Testis (tissue), 5 donors: Measurements from ENCODE around the gene METTL17. TPM values are rescaled to one million over a fixed set of nuclear protein-coding genes. Genes with fewer than 3 reads are reported as not detected.
A peak's percentile ranks its signal among the peaks of the same experiment; 100 is the strongest.
"Not testable (repeated sequence)": the region's sequence is repeated elsewhere in the genome, so short reads cannot be mapped to it uniquely, and the experiment has no call there.

ENCODE experiments used
- DNase-seq: peaks from one replicate; pipeline ENCODE4 v3.0.0-alpha.2; 2019
- H3K27ac ChIP-seq, 2 donors: fragments of 200-600 bp; sonication (generic); one replicate each; pipeline ENCODE4 v1.5.1; 2019
- H3K27me3 ChIP-seq: fragments of 200-600 bp; sonication (generic); one replicate; pipeline ENCODE4 v1.5.1; 2019
- H3K36me3 ChIP-seq: fragments of 200-600 bp; sonication (generic); one replicate; pipeline ENCODE4 v1.5.1; 2017; ENCODE audit warnings: low read depth; ENCODE audit errors: missing control alignments
- H3K4me1 ChIP-seq: fragments of 200-600 bp; sonication (generic); one replicate; pipeline ENCODE4 v1.5.1; 2019
- H3K4me3 ChIP-seq, 2 donors: fragments of 200-600 bp; sonication (generic); one replicate each; pipeline ENCODE4 v1.5.1; 2017 to 2019
- H3K9me3 ChIP-seq: fragments of 200-600 bp; sonication (generic); one replicate; pipeline ENCODE4 v1.5.1; 2017
- CTCF ChIP-seq, 3 experiments: fragments of 450-650 bp in 2 of 3; fragments of 200-600 bp in 1 of 3; sonication (generic) in 1 of 3; IDR thresholded peaks; one replicate each; pipeline ENCODE4 v1.5.1; 2016 to 2019; ENCODE audit warnings: antibody characterized with exemption in 3 of 3, mild to moderate bottlenecking in 2 of 3, moderate library complexity in 1 of 3
- POLR2A ChIP-seq: fragments of 450-650 bp; IDR thresholded peaks from one replicate; pipeline ENCODE4 v1.6.1; 2017; ENCODE audit warnings: antibody characterized with exemption, mild to moderate bottlenecking, moderate library complexity
- WGBS, 2 donors: methylation state at CpG; one replicate each; pipeline ENCODE4 v1.1.5; 2018; 5-methylcytosine and 5-hydroxymethylcytosine counted together
- intact Hi-C: fragments of 100-400 bp; cut with DNase I; formaldehyde crosslinking; loops from one replicate; pipeline ENCODE4 v1.15.1; 2023; ENCODE audit warnings: low total_unique reads
- long read RNA-seq, 2 donors: transcript quantifications; one replicate each; lab custom pipeline, GENCODE V29; 2026
- polyA plus RNA-seq: library from polyadenylated mRNA; stranded (reverse); fragments of 350-450 nt; fragmentation: Illumina TruSeq; extraction: RNeasy Lipid Tissue Mini Kit (QIAGEN cat#74804); gene quantifications from one replicate; pipeline ENCODE4 v1.2.3, GENCODE V29; 2014; ENCODE audit warnings: low read depth, low replicate concordance; ENCODE audit not compliant: insufficient read depth
- total RNA-seq, 2 donors: library from RNA; depleted of rRNA; stranded (reverse); fragments of >200 nt; gene quantifications; one replicate each; pipeline ENCODE4 v1.2.3, GENCODE V29; 2016

The METTL17 gene, protein sequence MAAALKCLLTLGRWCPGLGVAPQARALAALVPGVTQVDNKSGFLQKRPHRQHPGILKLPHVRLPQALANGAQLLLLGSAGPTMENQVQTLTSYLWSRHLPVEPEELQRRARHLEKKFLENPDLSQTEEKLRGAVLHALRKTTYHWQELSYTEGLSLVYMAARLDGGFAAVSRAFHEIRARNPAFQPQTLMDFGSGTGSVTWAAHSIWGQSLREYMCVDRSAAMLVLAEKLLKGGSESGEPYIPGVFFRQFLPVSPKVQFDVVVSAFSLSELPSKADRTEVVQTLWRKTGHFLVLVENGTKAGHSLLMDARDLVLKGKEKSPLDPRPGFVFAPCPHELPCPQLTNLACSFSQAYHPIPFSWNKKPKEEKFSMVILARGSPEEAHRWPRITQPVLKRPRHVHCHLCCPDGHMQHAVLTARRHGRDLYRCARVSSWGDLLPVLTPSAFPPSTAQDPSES
- total RNA-seq (10 to 100 TPM; 93.2 to 93.4 TPM), polyA plus RNA-seq (68.9 TPM)
- long read RNA-seq, donor 1, transcript METTL17-201 (14 exons, 1,749 nt) = major isoform, 9 of 29 reads
- long read RNA-seq, donor 1, partial matches to known transcripts = 9 of 29 reads
- long read RNA-seq, donor 1, other reads (novel, unspliced or antisense) = 0 of 29 reads
- long read RNA-seq, donor 2, partial matches to known transcripts = 0 of 15 reads
- long read RNA-seq, donor 2, other reads (novel, unspliced or antisense) = 0 of 15 reads

GRCh38 chr14:20989787-20990600, at the start of gene METTL17:
METTL17 (plus strand) TSS chr14:20989980; CDS start chr14:20990003, 23 bp downstream.
- TF ChIP-seq POLR2A = no peak
- peak in 1 of 3 experiments; percentile 17 for TF ChIP-seq CTCF (IDR thresholded peaks at IDR 0.05)
- H3K9me3 ChIP-seq = no peaks in the 10 kb centered on the region
- no peaks in the 10 kb centered on the region for H3K27me3 ChIP-seq
- DNase-seq = peak; percentile 97
- intact Hi-C loops = no loop called here
- no peaks in the 10 kb centered on the region for H3K36me3 ChIP-seq
- WGBS, 2 donors = 0% methylated on average over 9 to 40 of the region's 42 CpGs
- H3K4me1 ChIP-seq = peaks cover 13% of the 10 kb centered on the region
- H3K4me3 ChIP-seq = peak within 1 kb of the TSS; percentile 72 to 97
- H3K27ac ChIP-seq = peak within 1 kb of the TSS; percentile 65 to 84

DNA sequence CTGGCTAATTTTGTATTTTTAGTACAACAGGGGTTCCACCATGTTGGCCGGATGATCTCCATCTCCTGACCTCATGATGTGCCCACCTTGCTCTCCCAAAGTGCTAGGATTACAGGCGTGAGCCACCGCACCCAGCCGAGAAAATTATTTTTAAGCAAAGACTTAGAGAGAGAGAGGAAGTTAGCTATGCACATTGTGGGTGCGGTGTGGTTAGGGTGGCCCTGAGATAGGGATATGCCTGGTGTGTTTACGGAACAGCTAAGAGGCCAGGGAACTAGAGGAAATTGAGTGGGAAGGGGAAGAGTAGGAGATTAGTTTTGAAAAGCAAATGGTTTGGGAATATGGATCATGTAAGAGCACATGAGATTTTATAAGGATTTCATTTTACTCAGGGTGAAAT, 44.6 kb upstream of the METTL17 start:
- H3K4me3 ChIP-seq, intact Hi-C loops, H3K9me3 ChIP-seq, H3K4me1 ChIP-seq, H3K27ac ChIP-seq, H3K27me3 ChIP-seq, H3K36me3 ChIP-seq: not testable (repeated sequence)
- WGBS, 2 donors = 82 to 87% methylated on average over 6 of the region's 6 CpGs
- DNase-seq = peak; percentile 16

GRCh38 chr14:20946707-20947106, 43.1 kb upstream of the METTL17 start:
- H3K9me3 ChIP-seq, H3K4me3 ChIP-seq, H3K27me3 ChIP-seq, DNase-seq, H3K4me1 ChIP-seq, H3K36me3 ChIP-seq, intact Hi-C loops, H3K27ac ChIP-seq: not testable (repeated sequence)
- 88 to 95% methylated on average over 3 to 6 of the region's 9 CpGs for WGBS, 2 donors

- H3K27ac ChIP-seq, H3K9me3 ChIP-seq, H3K36me3 ChIP-seq, DNase-seq, H3K27me3 ChIP-seq, intact Hi-C loops, H3K4me3 ChIP-seq, H3K4me1 ChIP-seq: not testable (repeated sequence)
- WGBS, 2 donors = 70 to 78% methylated on average over 4 of the region's 4 CpGs
Measured at GRCh38 chr14:20954736-20955537, 34.8 kb upstream of the METTL17 start, which contains the start of gene RNASE2. RNASE2 (plus strand) TSS chr14:20955487; CDS start chr14:20955772, 285 bp downstream.

- DNase-seq, H3K36me3 ChIP-seq, H3K4me1 ChIP-seq, H3K4me3 ChIP-seq, intact Hi-C loops, H3K27ac ChIP-seq, H3K9me3 ChIP-seq, H3K27me3 ChIP-seq: not testable (repeated sequence)
- WGBS, 2 donors = 66 to 72% methylated on average over 5 of the region's 5 CpGs
Measured at GRCh38 chr14:20955538-20955873, 34.3 kb upstream of the METTL17 start.

DNA sequence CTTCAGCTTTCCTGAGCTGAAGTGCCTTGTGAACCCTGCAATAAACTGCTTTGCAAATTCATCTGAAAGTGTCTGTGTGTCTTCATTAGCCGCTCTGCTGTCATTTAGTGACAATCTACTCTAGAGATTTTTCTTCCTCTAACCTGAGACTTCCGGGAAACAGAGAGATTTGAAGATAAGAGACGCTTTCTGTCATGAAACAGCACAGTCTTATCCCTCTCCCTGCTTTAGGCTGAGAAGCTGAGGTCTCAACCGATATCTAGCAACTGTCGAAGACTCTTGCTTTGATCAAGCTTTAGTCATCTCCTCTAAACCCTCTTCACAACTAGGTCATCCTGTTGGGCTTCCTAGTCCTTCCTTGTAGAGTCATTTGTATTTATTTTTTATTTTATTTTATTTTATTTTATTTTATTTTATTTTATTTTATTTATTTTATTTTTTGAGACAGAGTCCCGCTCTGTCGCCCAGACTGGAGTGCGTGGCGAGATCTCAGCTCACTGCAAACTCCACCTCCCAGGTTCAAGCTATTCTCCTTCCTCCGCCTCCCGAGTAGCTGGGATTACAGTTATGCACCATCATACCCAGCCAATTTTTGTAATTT, 33.3 kb upstream of the METTL17 start:
- WGBS, 2 donors = 88 to 93% methylated on average over 11 of the region's 11 CpGs
- Histone ChIP-seq H3K27me3 (no peaks in the 10 kb centered on the region), H3K36me3 (no peaks in the 10 kb centered on the region), H3K4me1 (no peaks in the 10 kb centered on the region), H3K27ac (no peak overlapping the region), H3K4me3 (no peak overlapping the region), H3K9me3 (no peaks in the 10 kb centered on the region)
- TF ChIP-seq POLR2A = no peak
- no peak for TF ChIP-seq CTCF (IDR thresholded peaks at IDR 0.05)
- no peak for DNase-seq
- intact Hi-C loops = no loop called here

GRCh38 chr14:20958946-20959345, 30.8 kb upstream of the METTL17 start:
- H3K4me3 ChIP-seq, H3K9me3 ChIP-seq, DNase-seq, H3K36me3 ChIP-seq, H3K27me3 ChIP-seq, intact Hi-C loops, H3K27ac ChIP-seq, H3K4me1 ChIP-seq: not testable (repeated sequence)
